Suppressor macrophage treated with lipopolysaccharide for 4 hours (primary cell): Measurements from ENCODE around the gene GRK5.

Experiments
- DNase-seq: peaks from one replicate; pipeline ENCODE4 v3.0.0-alpha.2; 2020

GRK5 gene

GRCh38 chr10:119495021-119495505, 287.7 kb downstream of the GRK5 start:
- no peak for DNase-seq

GRCh38 chr10:119495545-119495944, 288.2 kb downstream of the GRK5 start:
- no peak for DNase-seq

- no peak for DNase-seq
Measured at GRCh38 chr10:119496273-119496672, 288.9 kb downstream of the GRK5 start.

- DNase-seq: no peak
Measured at GRCh38 chr10:119497243-119497642, 289.9 kb downstream of the GRK5 start.

GRCh38 chr10:119498889-119499676, 291.7 kb downstream of the GRK5 start:
- no peak for DNase-seq

- DNase-seq: no peak
Measured at GRCh38 chr10:119499677-119500002, 292.3 kb downstream of the GRK5 start.

- DNase-seq: no peak
Measured at GRCh38 chr10:119500123-119500795, 292.9 kb downstream of the GRK5 start.

- no peak for DNase-seq
Measured at GRCh38 chr10:119500821-119501220, 293.4 kb downstream of the GRK5 start.

GRCh38 chr10:119501690-119502089, 294.3 kb downstream of the GRK5 start:
- DNase-seq: no peak

GRCh38 chr10:119502209-119502608, 294.8 kb downstream of the GRK5 start:
- no peak for DNase-seq

GRCh38 chr10:119502618-119503155, 295.3 kb downstream of the GRK5 start:
- no peak for DNase-seq

- DNase-seq: no peak
Measured at GRCh38 chr10:119503821-119504220, 296.4 kb downstream of the GRK5 start.

GRCh38 chr10:119504651-119505050, 297.3 kb downstream of the GRK5 start:
- DNase-seq: no peak

GRCh38 chr10:119505131-119505551, 297.8 kb downstream of the GRK5 start:
- DNase-seq: no peak
